ENCODE results near the gene DTWD2.

- TF ChIP-seq, protein P1, sequence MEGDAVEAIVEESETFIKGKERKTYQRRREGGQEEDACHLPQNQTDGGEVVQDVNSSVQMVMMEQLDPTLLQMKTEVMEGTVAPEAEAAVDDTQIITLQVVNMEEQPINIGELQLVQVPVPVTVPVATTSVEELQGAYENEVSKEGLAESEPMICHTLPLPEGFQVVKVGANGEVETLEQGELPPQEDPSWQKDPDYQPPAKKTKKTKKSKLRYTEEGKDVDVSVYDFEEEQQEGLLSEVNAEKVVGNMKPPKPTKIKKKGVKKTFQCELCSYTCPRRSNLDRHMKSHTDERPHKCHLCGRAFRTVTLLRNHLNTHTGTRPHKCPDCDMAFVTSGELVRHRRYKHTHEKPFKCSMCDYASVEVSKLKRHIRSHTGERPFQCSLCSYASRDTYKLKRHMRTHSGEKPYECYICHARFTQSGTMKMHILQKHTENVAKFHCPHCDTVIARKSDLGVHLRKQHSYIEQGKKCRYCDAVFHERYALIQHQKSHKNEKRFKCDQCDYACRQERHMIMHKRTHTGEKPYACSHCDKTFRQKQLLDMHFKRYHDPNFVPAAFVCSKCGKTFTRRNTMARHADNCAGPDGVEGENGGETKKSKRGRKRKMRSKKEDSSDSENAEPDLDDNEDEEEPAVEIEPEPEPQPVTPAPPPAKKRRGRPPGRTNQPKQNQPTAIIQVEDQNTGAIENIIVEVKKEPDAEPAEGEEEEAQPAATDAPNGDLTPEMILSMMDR (IDR thresholded peaks at IDR 0.05; ENCODE audit: insufficient read depth, low read length, poor library complexity, severe bottlenecking), result no peak
- no peak for TF ChIP-seq EZH2phosphoT487 (conservative IDR thresholded peaks at IDR 0.05; ENCODE audit: low read length)
Measured at GRCh38 chr5:118953652-118954005, 34.7 kb downstream of the DTWD2 start.

All from SU-DHL-6 (cell line).